Heart left ventricle (tissue), 13 donors: Measurements from ENCODE around the gene OR9A4.

Experiments
- POLR2A ChIP-seq, 2 donors: fragments of 450-650 bp; IDR thresholded peaks; one replicate each; pipeline ENCODE4 v1.6.1; 2017; ENCODE audit warnings: antibody characterized with exemption in 2 of 2, mild to moderate bottlenecking in 2 of 2, moderate library complexity in 2 of 2
- TF ChIP-seq, protein P1 (sequence below), 12 donors: fragments of 200-600 bp; sonication (generic) in 4 of 12; IDR thresholded peaks; one replicate each; pipeline versions ENCODE4 v1.5.0 to v1.8.0; 2018 to 2022; ENCODE audit warnings: antibody characterized with exemption in 12 of 12, mild to moderate bottlenecking in 5 of 12
- donor health status: ischemic (EF 13 %, LVEDD 7.1; RV severe dilation, severe dysfunction).
- donor health status: DM: no; HTN: yes; CAD: no.
- donor health status: DM: no; HTN: no; CAD: no.
- donor health status: ischemic (EF 25% LVEDD 6.9; RV normal size, moderate dysfunction).
- donor health status: ischemic (EF 25% LVEDD 5.7; RV mildly dilated, moderate dysfunction).
- donor health status: ischemic (EF 35%, LVEDD 5.7; RV mildly dilated, moderate dysfunction).
- donor health status: nonischemic (EF 11% LVEDD 7.7; RV severe dilation, severe dysfunction).
- donor health status: DM: yes; HTN: yes; CAD: no.
- donor health status: PGD.
- donor health status: ischemic (EF 29% LVEDD 5.4; RV normal size, mild dysfunction).
- donor health status: nonischemic (EF 23%, LVEDD 6.1; RV moderate dilation, normal function).

DNA sequence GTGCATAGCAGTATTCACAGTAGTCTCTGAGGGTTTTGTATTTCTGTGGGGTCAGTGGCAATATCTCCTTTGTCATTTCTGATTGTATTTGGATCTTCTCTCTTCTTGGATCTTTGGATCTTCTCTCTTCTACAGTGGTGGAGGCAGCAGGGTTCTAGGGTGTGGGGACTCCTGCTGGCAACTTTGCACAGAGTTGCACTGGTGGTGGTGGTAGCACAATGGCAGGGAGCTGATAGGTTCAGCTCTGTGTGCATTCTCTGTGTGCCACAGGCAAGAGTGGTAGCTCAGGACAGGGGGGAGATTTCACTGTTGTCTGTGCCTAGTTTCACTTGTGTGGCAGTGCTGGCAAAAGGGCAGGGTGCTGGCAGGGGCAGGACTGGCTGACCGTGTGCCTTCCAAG, 39.8 kb upstream of the OR9A4 start:
- TF ChIP-seq, protein P1, sequence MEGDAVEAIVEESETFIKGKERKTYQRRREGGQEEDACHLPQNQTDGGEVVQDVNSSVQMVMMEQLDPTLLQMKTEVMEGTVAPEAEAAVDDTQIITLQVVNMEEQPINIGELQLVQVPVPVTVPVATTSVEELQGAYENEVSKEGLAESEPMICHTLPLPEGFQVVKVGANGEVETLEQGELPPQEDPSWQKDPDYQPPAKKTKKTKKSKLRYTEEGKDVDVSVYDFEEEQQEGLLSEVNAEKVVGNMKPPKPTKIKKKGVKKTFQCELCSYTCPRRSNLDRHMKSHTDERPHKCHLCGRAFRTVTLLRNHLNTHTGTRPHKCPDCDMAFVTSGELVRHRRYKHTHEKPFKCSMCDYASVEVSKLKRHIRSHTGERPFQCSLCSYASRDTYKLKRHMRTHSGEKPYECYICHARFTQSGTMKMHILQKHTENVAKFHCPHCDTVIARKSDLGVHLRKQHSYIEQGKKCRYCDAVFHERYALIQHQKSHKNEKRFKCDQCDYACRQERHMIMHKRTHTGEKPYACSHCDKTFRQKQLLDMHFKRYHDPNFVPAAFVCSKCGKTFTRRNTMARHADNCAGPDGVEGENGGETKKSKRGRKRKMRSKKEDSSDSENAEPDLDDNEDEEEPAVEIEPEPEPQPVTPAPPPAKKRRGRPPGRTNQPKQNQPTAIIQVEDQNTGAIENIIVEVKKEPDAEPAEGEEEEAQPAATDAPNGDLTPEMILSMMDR (IDR thresholded peaks at IDR 0.05): no peak
- TF ChIP-seq POLR2A (IDR thresholded peaks at IDR 0.05): no peak
